Right atrium auricular region (tissue), 2 donors: ENCODE measurements around the gene PDIK1L. TPM values are rescaled to one million over a fixed set of nuclear protein-coding genes. Genes with fewer than 3 reads are reported as not detected.
A peak's percentile ranks its signal among the peaks of the same experiment; 100 is the strongest.

ENCODE experiments used
- DNase-seq: peaks from one replicate; pipeline ENCODE4 v3.0.0-alpha.2; 2019; ENCODE audit warnings: low spot score
- H3K27ac ChIP-seq, 2 donors: fragments of 200-600 bp; sonication (generic); 1 replicate in 1 of 2; 2 replicates in 1 of 2; pipeline ENCODE4 v1.5.1; 2016 to 2019
- H3K27me3 ChIP-seq, 2 donors: fragments of 200-600 bp; sonication (generic); one replicate each; pipeline versions ENCODE4 v1.5.1 to v1.6.0; 2017 to 2019
- H3K36me3 ChIP-seq: fragments of 200-600 bp; sonication (generic); one replicate; pipeline ENCODE4 v1.5.1; 2016
- H3K4me1 ChIP-seq, 2 donors: fragments of 200-600 bp; sonication (generic); one replicate each; pipeline versions ENCODE4 v1.5.1 to v1.6.0; 2017 to 2019
- H3K4me3 ChIP-seq, 2 donors: fragments of 200-600 bp; sonication (generic); 1 replicate in 1 of 2; 2 replicates in 1 of 2; pipeline ENCODE4 v1.5.1; 2017 to 2019; ENCODE audit warnings: mild to moderate bottlenecking in 1 of 2, moderate library complexity in 1 of 2
- H3K9me3 ChIP-seq, 2 donors: fragments of 200-600 bp; sonication (generic); one replicate each; pipeline ENCODE4 v1.5.1; 2019
- total RNA-seq, 2 donors: library from RNA; depleted of rRNA; stranded (reverse); fragments of >200 nt; gene quantifications; one replicate each; pipeline ENCODE4 v1.1.0, GENCODE V29; 2016
- TF ChIP-seq, protein P1 (sequence below), 2 donors: fragments of 200-600 bp; sonication (generic); IDR thresholded peaks; one replicate each; pipeline ENCODE4 v1.5.1; 2019; ENCODE audit warnings: antibody characterized with exemption in 2 of 2

The PDIK1L gene
- total RNA-seq, 2 donors from 2014 or later = 3.0 to 3.4 TPM

DNA sequence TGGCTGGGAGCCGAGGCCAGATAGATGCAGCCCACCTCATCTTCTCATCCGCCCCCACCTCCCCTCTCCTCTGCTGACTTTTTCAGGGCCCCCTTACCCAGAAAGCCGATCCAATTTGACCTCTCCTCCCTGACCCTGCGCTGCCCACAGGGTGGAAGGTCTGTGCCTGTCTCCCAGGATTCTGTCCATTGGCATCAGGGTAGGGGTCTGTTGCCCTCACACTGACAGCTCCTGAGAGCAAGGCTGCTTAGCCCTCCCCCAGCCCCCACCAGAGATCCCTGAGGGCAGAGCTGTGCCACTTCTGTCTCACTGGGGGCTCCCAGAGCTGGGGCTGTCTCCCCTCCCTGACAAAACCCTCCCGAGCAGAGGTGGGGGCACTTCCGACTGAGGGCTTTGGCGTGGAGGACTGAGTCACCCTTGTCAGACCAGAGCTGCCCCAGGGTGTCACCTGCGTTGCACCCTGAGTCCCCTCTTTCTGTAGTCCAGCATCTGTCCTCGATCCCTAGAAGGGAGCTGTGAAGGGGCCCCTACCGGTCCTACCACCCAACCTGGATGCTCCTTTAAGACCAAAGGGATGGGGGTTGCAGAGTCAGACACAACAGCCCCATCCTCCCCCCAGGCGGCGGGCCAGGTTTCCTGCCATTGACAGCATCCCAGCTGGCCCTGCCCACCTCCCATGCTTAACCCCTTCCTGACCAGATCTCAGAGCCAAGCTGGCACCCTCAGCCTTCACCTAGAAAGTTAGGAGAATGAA is 44.8 kb downstream of the PDIK1L start:
- no peak for DNase-seq
- H3K36me3 ChIP-seq = no peaks in the 10 kb centered on the region
- H3K27me3 ChIP-seq = no peaks in the 10 kb centered on the region
- H3K4me3 ChIP-seq = peak overlapping the region; percentile 23 to 35
- TF ChIP-seq, protein P1, sequence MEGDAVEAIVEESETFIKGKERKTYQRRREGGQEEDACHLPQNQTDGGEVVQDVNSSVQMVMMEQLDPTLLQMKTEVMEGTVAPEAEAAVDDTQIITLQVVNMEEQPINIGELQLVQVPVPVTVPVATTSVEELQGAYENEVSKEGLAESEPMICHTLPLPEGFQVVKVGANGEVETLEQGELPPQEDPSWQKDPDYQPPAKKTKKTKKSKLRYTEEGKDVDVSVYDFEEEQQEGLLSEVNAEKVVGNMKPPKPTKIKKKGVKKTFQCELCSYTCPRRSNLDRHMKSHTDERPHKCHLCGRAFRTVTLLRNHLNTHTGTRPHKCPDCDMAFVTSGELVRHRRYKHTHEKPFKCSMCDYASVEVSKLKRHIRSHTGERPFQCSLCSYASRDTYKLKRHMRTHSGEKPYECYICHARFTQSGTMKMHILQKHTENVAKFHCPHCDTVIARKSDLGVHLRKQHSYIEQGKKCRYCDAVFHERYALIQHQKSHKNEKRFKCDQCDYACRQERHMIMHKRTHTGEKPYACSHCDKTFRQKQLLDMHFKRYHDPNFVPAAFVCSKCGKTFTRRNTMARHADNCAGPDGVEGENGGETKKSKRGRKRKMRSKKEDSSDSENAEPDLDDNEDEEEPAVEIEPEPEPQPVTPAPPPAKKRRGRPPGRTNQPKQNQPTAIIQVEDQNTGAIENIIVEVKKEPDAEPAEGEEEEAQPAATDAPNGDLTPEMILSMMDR (IDR thresholded peaks at IDR 0.05) = no peak
- H3K4me1 ChIP-seq = peaks cover 0 to 54% of the 10 kb centered on the region in 2 donors
- peak overlapping the region; percentile 60 to 69 for H3K27ac ChIP-seq
- H3K9me3 ChIP-seq = no peaks in the 10 kb centered on the region

DNA sequence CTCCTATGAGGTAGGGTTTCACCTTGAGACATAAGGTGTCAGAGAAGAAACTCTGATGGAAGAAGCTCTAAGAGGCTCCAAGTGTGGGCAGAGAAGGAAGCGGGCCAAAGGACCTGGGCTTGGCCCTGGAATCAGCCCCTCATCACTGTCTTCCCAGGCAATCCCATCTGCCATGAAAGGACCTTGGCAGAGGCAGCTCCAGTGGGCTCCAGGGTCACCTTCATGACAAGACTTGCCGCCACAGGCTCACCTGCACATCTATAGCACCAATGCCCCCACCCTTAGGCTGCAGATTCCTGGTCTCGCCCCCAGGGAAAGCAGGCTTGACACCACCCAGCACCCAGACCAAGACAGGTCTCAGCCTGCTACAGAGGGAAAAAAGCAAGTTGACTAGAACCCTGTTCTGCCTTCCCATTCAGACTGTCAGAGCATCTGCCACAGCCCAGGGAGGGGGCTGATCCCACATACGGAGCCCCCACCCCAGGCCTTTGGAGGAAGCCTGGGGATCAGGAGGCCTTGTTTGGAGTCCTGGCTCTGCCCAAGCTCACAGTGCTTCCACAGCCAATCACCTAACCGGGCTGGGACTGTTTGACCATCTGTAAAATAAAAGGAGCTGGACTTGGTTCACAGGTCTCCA is 46.8 kb downstream of the PDIK1L start:
- no peak for DNase-seq
- peak overlapping the region; percentile 86 to 95 for H3K27ac ChIP-seq
- TF ChIP-seq, protein P1 (IDR thresholded peaks at IDR 0.05) = no peak
- peak overlapping the region in 1 of 2 donors; percentile 57 for H3K4me3 ChIP-seq
- H3K36me3 ChIP-seq = no peaks in the 10 kb centered on the region
- H3K27me3 ChIP-seq = no peaks in the 10 kb centered on the region
- no peaks in the 10 kb centered on the region for H3K9me3 ChIP-seq
- H3K4me1 ChIP-seq = peaks cover 0 to 65% of the 10 kb centered on the region in 2 donors

DNA sequence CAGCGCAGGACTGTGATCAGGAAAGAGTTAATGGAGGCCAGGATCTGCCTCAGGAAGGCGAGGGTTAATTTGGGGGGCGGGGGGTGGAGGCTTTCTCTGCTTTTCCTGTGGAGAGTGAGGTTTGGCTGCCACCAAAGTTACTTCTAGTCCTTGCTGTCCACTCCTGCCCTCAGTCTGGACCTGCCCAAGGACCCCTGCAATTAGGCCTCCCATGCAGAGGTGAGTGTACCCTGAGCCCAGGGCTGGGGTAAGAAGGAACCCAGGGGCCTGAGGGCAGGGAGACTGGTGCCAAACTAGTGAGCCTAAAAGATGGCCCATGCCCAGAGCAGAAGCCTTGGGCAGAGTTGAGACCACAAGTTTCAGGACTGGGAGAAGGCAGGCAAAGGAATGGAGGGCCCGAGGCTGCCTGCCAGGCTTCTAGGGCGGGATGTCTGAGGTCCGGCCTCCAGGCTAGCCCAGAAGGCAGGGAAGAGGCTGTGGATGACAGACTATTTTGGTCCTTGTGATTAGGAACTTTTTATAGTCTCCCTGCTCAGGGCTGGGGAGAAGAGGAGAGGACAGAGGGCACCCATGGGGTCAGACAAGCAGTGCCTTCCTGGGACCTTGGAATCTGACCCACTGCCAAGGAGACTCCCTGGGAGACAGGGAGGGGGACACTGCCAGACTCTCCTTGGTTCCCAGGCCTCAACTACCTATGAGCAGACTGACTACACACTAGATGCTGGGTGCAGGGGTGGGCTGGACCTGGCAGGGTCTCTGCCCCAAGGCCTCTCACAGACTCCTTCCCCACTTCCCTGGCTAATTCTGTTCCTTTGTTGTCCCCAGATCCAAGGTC is 47.5 kb downstream of the PDIK1L start, which contains the start of gene FAM110D:
FAM110D (plus strand) TSS at position 172 of the 835 bp plus-strand sequence. CDS start 2,213 bp downstream, outside the sequence.
- no peak for DNase-seq
- Histone ChIP-seq H3K27ac (peak within 1 kb of the TSS; percentile 86 to 95), H3K27me3 (no peaks in the 10 kb centered on the region)

DNA sequence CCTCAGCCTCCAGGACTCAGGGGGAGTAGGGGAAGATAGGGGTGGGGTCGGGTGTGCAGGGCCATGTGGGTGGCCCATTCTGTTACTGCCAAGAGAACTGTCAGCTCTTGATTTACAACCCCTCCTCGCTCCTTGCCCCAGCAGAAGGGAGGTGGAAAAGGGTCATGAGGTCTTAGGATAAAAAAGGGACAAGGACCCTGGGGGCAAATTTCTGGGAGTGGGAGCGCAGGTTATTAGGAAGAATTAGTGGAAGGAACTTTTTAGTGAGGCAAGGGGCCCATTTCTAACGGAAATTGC is 48.1 kb downstream of the PDIK1L start:
- Histone ChIP-seq H3K4me3 (peak overlapping the region; percentile 33 to 57), H3K36me3 (no peaks in the 10 kb centered on the region), H3K9me3 (no peaks in the 10 kb centered on the region), H3K4me1 (peaks cover 0 to 77% of the 10 kb centered on the region in 2 donors), H3K27ac (peak overlapping the region; percentile 86 to 95), H3K27me3 (no peaks in the 10 kb centered on the region)
- DNase-seq = no peak
- TF ChIP-seq, protein P1 (IDR thresholded peaks at IDR 0.05) = no peak

More for the DNA sequence above, 47.5 kb downstream of the PDIK1L start, which contains the start of gene FAM110D:
- Histone ChIP-seq H3K4me3 (peak within 1 kb of the TSS; percentile 33 to 57), H3K36me3 (no peaks in the 10 kb centered on the region), H3K9me3 (no peaks in the 10 kb centered on the region), H3K4me1 (peaks cover 0 to 72% of the 10 kb centered on the region in 2 donors)
- TF ChIP-seq, protein P1 (IDR thresholded peaks at IDR 0.05) = no peak

DNA sequence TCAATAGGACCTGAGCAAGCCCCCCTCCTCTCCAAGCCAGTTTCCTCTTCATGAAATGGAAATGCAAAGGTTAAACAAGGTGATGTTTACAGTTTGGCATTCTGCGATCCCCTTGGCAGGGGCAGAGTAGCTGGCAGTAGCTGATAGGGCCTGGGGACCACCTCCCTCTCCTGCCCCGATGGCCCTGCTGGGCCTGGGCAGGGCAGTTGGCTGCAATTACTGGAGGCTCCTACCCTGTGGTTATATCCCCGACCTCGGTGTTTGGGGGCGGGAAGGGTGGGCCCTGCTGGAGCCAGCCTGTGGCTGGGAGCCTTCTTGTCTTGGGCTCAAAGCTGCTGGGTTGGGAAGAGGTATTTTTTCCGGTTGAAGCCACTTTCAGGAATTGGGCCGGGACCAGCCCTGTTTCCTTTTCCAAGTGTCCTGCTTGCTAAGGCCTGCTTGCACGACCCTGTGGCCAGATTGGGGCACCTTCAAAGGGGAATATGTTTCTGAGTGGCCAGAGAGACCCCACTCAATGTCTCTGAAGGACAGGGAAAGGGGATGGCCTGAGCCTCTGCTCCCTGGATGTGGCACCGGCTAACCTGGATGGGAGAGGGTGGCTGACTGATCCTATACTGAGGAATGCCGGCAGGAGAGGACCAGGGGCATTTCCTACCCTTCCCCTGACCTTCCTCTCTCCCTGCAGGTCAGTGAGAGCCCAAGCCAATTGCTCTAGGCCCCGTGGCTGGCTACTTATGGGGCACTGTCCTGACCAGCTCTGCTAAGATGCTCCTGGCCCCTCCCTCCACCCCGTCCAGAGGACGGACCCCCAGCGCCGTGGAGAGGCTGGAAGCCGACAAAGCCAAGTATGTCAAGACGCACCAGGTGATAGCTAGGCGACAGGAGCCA is 49.1 kb downstream of the PDIK1L start:
- Histone ChIP-seq H3K4me3 (peak overlapping the region; percentile 41 to 57), H3K27ac (peak overlapping the region; percentile 86 to 95), H3K9me3 (no peaks in the 10 kb centered on the region), H3K36me3 (no peaks in the 10 kb centered on the region), H3K4me1 (peaks cover 0 to 80% of the 10 kb centered on the region in 2 donors), H3K27me3 (no peaks in the 10 kb centered on the region)
- TF ChIP-seq, protein P1 (IDR thresholded peaks at IDR 0.05) = no peak
- DNase-seq = no peak
